Endothelial cell of hepatic sinusoid (primary cell): ENCODE results near the gene GET3.
"Not testable (repeated sequence)": the region's sequence is repeated elsewhere in the genome, so short reads cannot be mapped to it uniquely, and the experiment has no call there.

Experiments
- in situ Hi-C: cut with HindIII; loops from 2 replicates; pipeline ENCODE4 v1.10.0; 2017; ENCODE audit warnings: low sequenced_read_pairs

Gene GET3

GRCh38 chr19:12713304-12713703 is 24.0 kb upstream of the GET3 start:
- in situ Hi-C loops: not testable (repeated sequence)

- in situ Hi-C loops: no loop called here
Measured at GRCh38 chr19:12715102-12715501, 22.2 kb upstream of the GET3 start.

- in situ Hi-C loops: no loop called here
Measured at GRCh38 chr19:12715929-12716328, 21.4 kb upstream of the GET3 start.

GRCh38 chr19:12720296-12720695 is 17.0 kb upstream of the GET3 start:
- in situ Hi-C loops: no loop called here

- in situ Hi-C loops: no loop called here
Measured at GRCh38 chr19:12720851-12721655, 16.2 kb upstream of the GET3 start.

GRCh38 chr19:12721656-12722565 is 15.4 kb upstream of the GET3 start:
- in situ Hi-C loops: no loop called here

- in situ Hi-C loops: no loop called here
Measured at GRCh38 chr19:12722566-12723380, 14.5 kb upstream of the GET3 start.

- in situ Hi-C loops: no loop called here
Measured at GRCh38 chr19:12723381-12723640, 14.0 kb upstream of the GET3 start.

GRCh38 chr19:12723641-12724426 is 13.5 kb upstream of the GET3 start, which contains the start of gene TNPO2:
TSS of gene TNPO2 (minus strand) at chr19:12723932. CDS start at chr19:12720977, 2,955 bp downstream.
- in situ Hi-C loops: no loop called here

GRCh38 chr19:12725612-12726011 is 11.7 kb upstream of the GET3 start:
- in situ Hi-C loops: not testable (repeated sequence)

GRCh38 chr19:12726988-12727316 is 10.3 kb upstream of the GET3 start:
- in situ Hi-C loops: no loop called here

GRCh38 chr19:12727745-12728433 is 9.4 kb upstream of the GET3 start:
- in situ Hi-C loops: no loop called here

GRCh38 chr19:12730064-12730463 is 7.2 kb upstream of the GET3 start:
- in situ Hi-C loops: no loop called here

- in situ Hi-C loops: no loop called here
Measured at GRCh38 chr19:12731337-12731736, 6.0 kb upstream of the GET3 start.

GRCh38 chr19:12733369-12734214 is 3.7 kb upstream of the GET3 start:
- in situ Hi-C loops: no loop called here

- in situ Hi-C loops: no loop called here
Measured at GRCh38 chr19:12737835-12738351, 596 bp downstream of the GET3 start.

- in situ Hi-C loops: no loop called here
Measured at GRCh38 chr19:12745166-12745897, 8.0 kb downstream of the GET3 start.

GRCh38 chr19:12748489-12748888 is 11.2 kb downstream of the GET3 start:
- in situ Hi-C loops: no loop called here
